Progenitor cell of endocrine pancreas (in vitro differentiated cells): ENCODE measurements around the gene ST3GAL2. TPM values are rescaled to one million over a fixed set of nuclear protein-coding genes. Genes with fewer than 3 reads are reported as not detected.

Experiments
- DNase-seq: peaks from one replicate; pipeline ENCODE4 v3.0.0; 2021; ENCODE audit warnings: low spot score; ENCODE audit not compliant: unreplicated experiment
- H3K27ac Mint-ChIP-seq: 2 replicates; pipeline ENCODE4 v1.8.0; 2021; ENCODE audit warnings: mild to moderate bottlenecking, moderate library complexity, mixed read lengths
- H3K27me3 Mint-ChIP-seq: 2 replicates; pipeline ENCODE4 v1.8.0; 2021; ENCODE audit warnings: mixed read lengths
- H3K36me3 Mint-ChIP-seq: 2 replicates; pipeline ENCODE4 v1.8.0; 2022; ENCODE audit warnings: mixed read lengths; ENCODE audit not compliant: insufficient read depth
- H3K4me1 Mint-ChIP-seq: 2 replicates; pipeline ENCODE4 v1.8.0; 2021; ENCODE audit warnings: low read depth, mixed read lengths
- H3K4me3 Mint-ChIP-seq: 2 replicates; pipeline ENCODE4 v1.8.0; 2021; ENCODE audit warnings: low read depth, mild to moderate bottlenecking, moderate library complexity, mixed read lengths
- H3K9me3 Mint-ChIP-seq: 2 replicates; pipeline ENCODE4 v1.8.0; 2021; ENCODE audit warnings: low read depth, mixed read lengths
- CTCF ChIP-seq: fragments of 200-600 bp; sonication (generic); IDR thresholded peaks from one replicate; pipeline ENCODE4 v1.5.0; 2021; ENCODE audit warnings: antibody characterized with exemption, mild to moderate bottlenecking; ENCODE audit not compliant: unreplicated experiment
- total RNA-seq: library from RNA; stranded (reverse); gene quantifications from 2 replicates; pipeline ENCODE4 v1.2.1, GENCODE V29; 2021

The ST3GAL2 gene
- total RNA-seq, 1 donor from 2014 or later: 37.8 TPM

GRCh38 chr16:70475054-70475871 lies 36.4 kb upstream of the ST3GAL2 start:
- Mint-ChIP-seq H3K9me3 (no peaks in the 10 kb centered on the region), H3K4me3 (no peak overlapping the region), H3K4me1 (peaks cover 2% of the 10 kb centered on the region), H3K36me3 (peaks cover 1% of the 10 kb centered on the region), H3K27me3 (no peaks in the 10 kb centered on the region), H3K27ac (no peak overlapping the region)
- no peak for DNase-seq
- TF ChIP-seq CTCF: no peak

GRCh38 chr16:70474320-70475053 lies 35.6 kb upstream of the ST3GAL2 start:
- H3K4me1 Mint-ChIP-seq: peaks cover 2% of the 10 kb centered on the region

GRCh38 chr16:70473446-70474319 lies 34.8 kb upstream of the ST3GAL2 start:
- peaks cover 2% of the 10 kb centered on the region for H3K4me1 Mint-ChIP-seq
- no peak overlapping the region for H3K27ac Mint-ChIP-seq
- no peaks in the 10 kb centered on the region for H3K9me3 Mint-ChIP-seq
- no peak for DNase-seq
- H3K36me3 Mint-ChIP-seq: peaks cover 1% of the 10 kb centered on the region
- no peak overlapping the region for H3K4me3 Mint-ChIP-seq
- no peaks in the 10 kb centered on the region for H3K27me3 Mint-ChIP-seq
- no peak for TF ChIP-seq CTCF

More at GRCh38 chr16:70474320-70475053, 35.6 kb upstream of the ST3GAL2 start:
- no peak overlapping the region for H3K27ac Mint-ChIP-seq
- H3K4me3 Mint-ChIP-seq: no peak overlapping the region
- H3K9me3 Mint-ChIP-seq: no peaks in the 10 kb centered on the region
- peaks cover 1% of the 10 kb centered on the region for H3K36me3 Mint-ChIP-seq
- no peaks in the 10 kb centered on the region for H3K27me3 Mint-ChIP-seq
- no peak for TF ChIP-seq CTCF
- no peak for DNase-seq

GRCh38 chr16:70472786-70473433 lies 34.0 kb upstream of the ST3GAL2 start:
- DNase-seq: no peak
- H3K36me3 Mint-ChIP-seq: peaks cover 1% of the 10 kb centered on the region
- H3K9me3 Mint-ChIP-seq: no peaks in the 10 kb centered on the region
- TF ChIP-seq CTCF: no peak
- no peak overlapping the region for H3K27ac Mint-ChIP-seq
- H3K27me3 Mint-ChIP-seq: no peaks in the 10 kb centered on the region
- no peak overlapping the region for H3K4me3 Mint-ChIP-seq
- peaks cover 2% of the 10 kb centered on the region for H3K4me1 Mint-ChIP-seq
